GM12878 (cell line): ENCODE data around the gene C1QC. TPM values are rescaled to one million over a fixed set of nuclear protein-coding genes. Genes with fewer than 3 reads are reported as not detected.

Source experiments
- ATAC-seq: fragments of 200-7000 bp; cut with Tn5 transposase; 3 replicates; pipeline ENCODE4 v1.9.1; 2020; ENCODE audit warnings: mild to moderate bottlenecking, moderate library complexity
- BruUV-seq: library from RNA; stranded (reverse); fragments of 400-500 nt; replicated peaks from 2 replicates; lab custom pipeline; 2021; lab: Mats Ljungman, UMichigan
- CTCF ChIA-PET: fragments of 300-600 bp; sonication (Branson Sonifier 250); formaldehyde crosslinking; extraction: SDS; loops from one replicate; lab custom pipeline; 2021; ENCODE audit warnings: inconsistent platforms; lab: Yijun Ruan, JAX
- POLR2A ChIA-PET: fragments of 350-600 bp; formaldehyde crosslinking; extraction: SDS; loops from one replicate; lab custom pipeline; 2021; ENCODE audit warnings: inconsistent platforms; lab: Charles Lee
- RAD21 ChIA-PET: fragments of 300-600 bp; sonication (Branson Sonifier 250); formaldehyde crosslinking; loops from one replicate; lab custom pipeline; 2023; ENCODE audit warnings: antibody characterized with exemption; ENCODE audit not compliant: unreplicated experiment; lab: Charles Lee
- SMC1A ChIA-PET: fragments of 300-600 bp; sonication (Branson Sonifier 250); formaldehyde crosslinking; loops from one replicate; lab custom pipeline; 2023; ENCODE audit not compliant: unreplicated experiment, uncharacterized antibody; lab: Charles Lee
- DNase-seq: peaks from one replicate; pipeline ENCODE4 v3.0.0-alpha.2; 2011; ENCODE audit warnings: low read depth, low spot score
- FAIRE-seq: peaks from 3 replicates; lab custom pipeline; 2011; peaks lifted over from hg19 to GRCh38; lab: Jason Lieb, UNC
- H2AFZ ChIP-seq: 2 replicates; pipeline ENCODE4 v1.6.0; 2011; ENCODE audit warnings: low read depth, low read length, control low read depth; ENCODE audit not compliant: control insufficient read depth
- H3K27ac ChIP-seq: 2 replicates; pipeline ENCODE4 v1.5.1; 2011; ENCODE audit warnings: control low read depth; ENCODE audit not compliant: control insufficient read depth, insufficient read depth
- H3K27me3 ChIP-seq, 2 experiments: replicated peaks in 1 of 2; 2 replicates each; pipeline versions ENCODE4 v1.6.0 to v1.6.1; 2011; ENCODE audit warnings: low read length in 1 of 2; ENCODE audit not compliant: control insufficient read depth in 2 of 2, insufficient read depth in 2 of 2
- H3K36me3 ChIP-seq, 2 experiments: 2 replicates each; pipeline ENCODE4 v1.5.1; 2011; ENCODE audit warnings: low read length in 1 of 2; ENCODE audit not compliant: control insufficient read depth in 2 of 2, insufficient read depth in 2 of 2
- H3K4me1 ChIP-seq: 2 replicates; pipeline ENCODE4 v1.6.1; 2011; ENCODE audit warnings: mild to moderate bottlenecking, low read length, moderate library complexity, mixed read lengths; ENCODE audit not compliant: control insufficient read depth, insufficient read depth
- H3K4me2 ChIP-seq: 2 replicates; pipeline ENCODE4 v1.6.0; 2011; ENCODE audit warnings: control low read depth; ENCODE audit not compliant: control insufficient read depth, insufficient read depth
- H3K4me3 ChIP-seq: fragments of 200-600 bp; sonication (generic); 2 replicates; pipeline ENCODE4 v1.5.1; 2016
- H3K79me2 ChIP-seq: 2 replicates; pipeline ENCODE4 v1.6.0; 2011; ENCODE audit warnings: low read length; ENCODE audit not compliant: control insufficient read depth, insufficient read depth
- H3K9ac ChIP-seq: 2 replicates; pipeline ENCODE4 v1.8.0; 2011; ENCODE audit warnings: low read length, control low read depth, mixed read lengths; ENCODE audit not compliant: control insufficient read depth, insufficient read depth
- H3K9me3 ChIP-seq: replicated peaks from 3 replicates; pipeline ENCODE4 v1.5.1; 2011; ENCODE audit warnings: mild to moderate bottlenecking, low read length; ENCODE audit not compliant: control insufficient read depth, insufficient read depth
- H4K20me1 ChIP-seq: 2 replicates; pipeline ENCODE4 v1.6.0; 2011; ENCODE audit not compliant: control insufficient read depth, insufficient read depth
- CEBPB ChIP-seq, 2 experiments: fragments of 150-350 bp in 1 of 2; IDR thresholded peaks; 2 replicates each; pipeline ENCODE4 v1.6.1; 2012 to 2014; ENCODE audit warnings: low read depth in 2 of 2, low read length in 2 of 2, borderline replicate concordance in 1 of 2, inconsistent platforms in 1 of 2
- CHD1 ChIP-seq: IDR thresholded peaks from 2 replicates; pipeline ENCODE4 v1.6.1; 2012; ENCODE audit warnings: low read depth, low read length, improper control_type of control experiment
- E2F4 ChIP-seq: IDR thresholded peaks from 2 replicates; pipeline ENCODE4 v1.6.1; 2012; ENCODE audit warnings: low read depth, low read length, improper control_type of control experiment
- ELK1 ChIP-seq: IDR thresholded peaks from 2 replicates; pipeline ENCODE4 v1.6.1; 2012; ENCODE audit warnings: low read depth, low read length, improper control_type of control experiment
- IKZF2 ChIP-seq, 2 experiments: fragments of 450-650 bp; IDR thresholded peaks; 2 replicates each; pipeline ENCODE4 v1.6.1; 2017; ENCODE audit warnings: mild to moderate bottlenecking in 2 of 2, moderate library complexity in 2 of 2
- IRF4 ChIP-seq: IDR thresholded peaks from 2 replicates; pipeline ENCODE4 v1.6.1; 2011; ENCODE audit warnings: low read depth, low read length
- LARP7 ChIP-seq: fragments of 450-650 bp; IDR thresholded peaks from 2 replicates; pipeline ENCODE4 v1.6.1; 2017; ENCODE audit warnings: mild to moderate bottlenecking
- MXI1 ChIP-seq: fragments of 150-350 bp; IDR thresholded peaks from 2 replicates; pipeline ENCODE4 v1.6.1; 2011; ENCODE audit warnings: low read depth, mild to moderate bottlenecking, inconsistent platforms, low read length, improper control_type of control experiment
- NBN ChIP-seq: fragments of 450-650 bp; IDR thresholded peaks from 2 replicates; pipeline ENCODE4 v1.6.1; 2016
- NFIC ChIP-seq: IDR thresholded peaks from 2 replicates; pipeline ENCODE4 v1.6.1; 2012; ENCODE audit warnings: low read depth, mild to moderate bottlenecking, inconsistent platforms, low read length, moderate library complexity
- PAX5 ChIP-seq: IDR thresholded peaks from 2 replicates; pipeline ENCODE4 v1.6.1; 2011; ENCODE audit warnings: low read depth, low read length, borderline replicate concordance
- PML ChIP-seq: IDR thresholded peaks from 2 replicates; pipeline ENCODE4 v1.6.1; 2012; ENCODE audit warnings: low read length, inconsistent platforms
- POLR2AphosphoS5 ChIP-seq: IDR thresholded peaks from 2 replicates; pipeline ENCODE4 v1.6.1; 2011; ENCODE audit warnings: mild to moderate bottlenecking, low read length, inconsistent platforms
- SIN3A ChIP-seq: IDR thresholded peaks from 2 replicates; pipeline ENCODE4 v1.6.1; 2012; ENCODE audit warnings: low read depth, low read length, improper control_type of control experiment
- STAT1 ChIP-seq: fragments of 450-650 bp; conservative IDR thresholded peaks from 2 replicates; pipeline ENCODE4 v1.6.1; 2014; ENCODE audit warnings: antibody characterized with exemption, mild to moderate bottlenecking
- ZBED1 ChIP-seq: IDR thresholded peaks from 2 replicates; pipeline ENCODE4 v1.6.1; 2016; ENCODE audit warnings: borderline replicate concordance
- WGBS: methylation state at CpG from one replicate; pipeline ENCODE4 v1.1.6; 2016; ENCODE audit warnings: low lambda C conversion rate; ENCODE audit not compliant: insufficient replicate concordance, insufficient coverage; ENCODE audit errors: missing lambda C conversion rate; 5-methylcytosine and 5-hydroxymethylcytosine counted together
- in situ Hi-C: fragments of 300-500 bp; cut with MboI; formaldehyde crosslinking; loops from 9 replicates; pipeline ENCODE4 v1.14.3; 2018; ENCODE audit warnings: mixed read lengths
- intact Hi-C: fragments of 100-400 bp; cut with micrococcal nuclease; formaldehyde crosslinking; loops from one replicate; pipeline ENCODE4 v1.14.2; 2022; ENCODE audit not compliant: unreplicated experiment
- polyA plus RNA-seq, 11 experiments: library from polyadenylated mRNA; depleted of rRNA in 4 of 11; unstranded in 6 of 11; stranded (reverse) in 5 of 11; fragments of >200 nt; fragmentation: Nextera tagmentation in 4 of 11; fragmentation: Illumina TruSeq in 1 of 11; extraction: Ambion mirVana in 4 of 11; extraction: Trizol in 1 of 11; gene quantifications; 1 replicate in 1 of 11; 2 replicates in 10 of 11; pipeline versions ENCODE4 v1.2.1 to v1.2.3, GENCODE V29; 2011 to 2016; ENCODE audit warnings: inconsistent platforms in 2 of 11, missing spikeins in 2 of 11, low read depth in 1 of 11
- total RNA-seq, 4 experiments: library from RNA; depleted of rRNA in 3 of 4; stranded (reverse); fragments of >200 nt in 3 of 4; fragmentation: Illumina TruSeq in 1 of 4; extraction: Trizol in 1 of 4; gene quantifications; 2 replicates each; pipeline versions ENCODE4 v1.2.1 to v1.2.3, GENCODE V29; 2013 to 2021
- TF ChIP-seq, protein P1 (sequence below): IDR thresholded peaks from 2 replicates; pipeline ENCODE4 v1.6.1; 2011; ENCODE audit warnings: low read depth, low read length, improper control_type of control experiment, borderline replicate concordance

The C1QC gene
- total and polyA plus RNA-seq, 10 of the 15 experiments (the other 5 are each of a cell fraction or from before 2014, with no cell fraction given) = 0.74 TPM; not detected in 9

- TF ChIP-seq ELK1 (no peak), E2F4 (no peak)
- no TSS peak for BruUV-seq
- intact Hi-C loops = no loop called here
These were observed 45.4 kb upstream of the C1QC start for GRCh38 chr1:22597996-22598395.

GRCh38 chr1:22598736-22599135 lies 44.7 kb upstream of the C1QC start:
- SMC1A ChIA-PET = no interaction called here

More at GRCh38 chr1:22597996-22598395, 45.4 kb upstream of the C1QC start:
- H3K27ac ChIP-seq = no peak overlapping the region
- no peaks in the 10 kb centered on the region; a peak in 2 of 4 replicates for H3K27me3 ChIP-seq
- ChIA-PET CTCF (no interaction called here), SMC1A (no interaction called here), RAD21 (no interaction called here), POLR2A (no interaction called here)
- 40% methylated on average over 8 of the region's 8 CpGs for WGBS
- H3K79me2 ChIP-seq = no peaks in the 10 kb centered on the region
- FAIRE-seq = no peak
- no peak for ATAC-seq
- in situ Hi-C loops = no loop called here
- no peaks in the 10 kb centered on the region; the same call in 1 of the 2 replicates for H4K20me1 ChIP-seq
- H3K4me1 ChIP-seq = no peaks in the 10 kb centered on the region
- DNase-seq = no peak
- no peak overlapping the region for H3K4me2 ChIP-seq
- H3K36me3 ChIP-seq = no peaks in the 10 kb centered on the region
- no peaks in the 10 kb centered on the region for H3K9me3 ChIP-seq
- no peak overlapping the region for H2AFZ ChIP-seq
- H3K9ac ChIP-seq = no peak overlapping the region
- no peak overlapping the region for H3K4me3 ChIP-seq

More at GRCh38 chr1:22598736-22599135, 44.7 kb upstream of the C1QC start:
- Histone ChIP-seq H3K79me2 (no peaks in the 10 kb centered on the region), H3K4me3 (no peak overlapping the region), H3K4me1 (no peaks in the 10 kb centered on the region), H3K9me3 (no peaks in the 10 kb centered on the region), H3K9ac (no peak overlapping the region), H4K20me1 (no peaks in the 10 kb centered on the region; the same call in 1 of the 2 replicates), H3K27ac (no peak overlapping the region), H3K4me2 (no peak overlapping the region), H2AFZ (no peak overlapping the region), H3K36me3 (no peaks in the 10 kb centered on the region), H3K27me3 (no peaks in the 10 kb centered on the region; a peak in 2 of 4 replicates)
- BruUV-seq = no TSS peak
- in situ Hi-C loops (no loop called here), intact Hi-C loops (no loop called here)
- ChIA-PET POLR2A (no interaction called here), CTCF (no interaction called here), RAD21 (no interaction called here)
- DNase-seq (no peak), ATAC-seq (no peak), FAIRE-seq (no peak)
- TF ChIP-seq MXI1 (no peak), POLR2AphosphoS5 (no peak), CEBPB (IDR thresholded peaks at IDR 0.05; ENCODE audit: borderline replicate concordance in 1 of 2, low read depth in 2 of 2, low read length in 2 of 2) (no peak), PAX5 (no peak), LARP7 (no peak), SIN3A (no peak), IKZF2 (IDR thresholded peaks at IDR 0.05) (no peak), CHD1 (no peak), STAT1 (no peak), ZBED1 (no peak), IRF4 (no peak), NFIC (no peak), PML (no peak), NBN (no peak)
- TF ChIP-seq, protein P1, sequence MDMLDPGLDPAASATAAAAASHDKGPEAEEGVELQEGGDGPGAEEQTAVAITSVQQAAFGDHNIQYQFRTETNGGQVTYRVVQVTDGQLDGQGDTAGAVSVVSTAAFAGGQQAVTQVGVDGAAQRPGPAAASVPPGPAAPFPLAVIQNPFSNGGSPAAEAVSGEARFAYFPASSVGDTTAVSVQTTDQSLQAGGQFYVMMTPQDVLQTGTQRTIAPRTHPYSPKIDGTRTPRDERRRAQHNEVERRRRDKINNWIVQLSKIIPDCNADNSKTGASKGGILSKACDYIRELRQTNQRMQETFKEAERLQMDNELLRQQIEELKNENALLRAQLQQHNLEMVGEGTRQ = no peak
- 39% methylated on average over 24 of the region's 24 CpGs for WGBS
